NCI-H1105 treated with DMSO at 0.1 percent for 48 hours (cell line): ENCODE measurements around the gene ZNF594.
"Not testable (repeated sequence)": the region's sequence is repeated elsewhere in the genome, so short reads cannot be mapped to it uniquely, and the experiment has no call there.

ENCODE experiments used
- DNase-seq: peaks from one replicate; lab custom pipeline; 2025; lab: John Stamatoyannopoulos, UW

Gene ZNF594

GRCh38 chr17:5191541-5192417 is at the start of gene ZNF594:
Gene ZNF594, minus strand, starts transcription at chr17:5191868. Its CDS starts 7,612 bp downstream, at chr17:5184256.
- DNase-seq = peak; percentile 96

GRCh38 chr17:5239769-5240168 is 48.1 kb upstream of the ZNF594 start:
- not testable (repeated sequence) for DNase-seq

- DNase-seq = no peak
Measured at GRCh38 chr17:5238333-5238732, 46.7 kb upstream of the ZNF594 start.

- DNase-seq = peak; percentile 9
Measured at GRCh38 chr17:5237541-5238016, 45.9 kb upstream of the ZNF594 start.

GRCh38 chr17:5236938-5237540 is 45.4 kb upstream of the ZNF594 start:
- DNase-seq = no peak

GRCh38 chr17:5234645-5235576 is 43.2 kb upstream of the ZNF594 start, which contains the start of gene SCIMP:
Gene SCIMP, minus strand, starts transcription at chr17:5234860. Its CDS starts 105 bp downstream, at chr17:5234755.
- no peak for DNase-seq

- DNase-seq = not testable (repeated sequence)
Measured at GRCh38 chr17:5233492-5233891, 41.8 kb upstream of the ZNF594 start.

- no peak for DNase-seq
Measured at GRCh38 chr17:5226940-5227878, 35.5 kb upstream of the ZNF594 start.

- DNase-seq = no peak
Measured at GRCh38 chr17:5225668-5226457, 34.2 kb upstream of the ZNF594 start.

- not testable (repeated sequence) for DNase-seq
Measured at GRCh38 chr17:5221912-5222311, 30.2 kb upstream of the ZNF594 start.

GRCh38 chr17:5220074-5220473 is 28.4 kb upstream of the ZNF594 start:
- DNase-seq = no peak

GRCh38 chr17:5219536-5219935 is 27.9 kb upstream of the ZNF594 start:
- DNase-seq = no peak

GRCh38 chr17:5217562-5217961 is 25.9 kb upstream of the ZNF594 start:
- DNase-seq = not testable (repeated sequence)

- DNase-seq = no peak
Measured at GRCh38 chr17:5211458-5211857, 19.8 kb upstream of the ZNF594 start.

GRCh38 chr17:5210614-5211252 is 19.1 kb upstream of the ZNF594 start:
- DNase-seq = no peak

GRCh38 chr17:5210091-5210490 is 18.4 kb upstream of the ZNF594 start:
- DNase-seq = no peak

- no peak for DNase-seq
Measured at GRCh38 chr17:5209396-5209795, 17.7 kb upstream of the ZNF594 start.

GRCh38 chr17:5203908-5204294 is 12.2 kb upstream of the ZNF594 start:
- no peak for DNase-seq

GRCh38 chr17:5203178-5203907 is 11.7 kb upstream of the ZNF594 start:
- DNase-seq = no peak
